ENCODE results near the gene RAPGEF1.

RAPGEF1 gene

DNA sequence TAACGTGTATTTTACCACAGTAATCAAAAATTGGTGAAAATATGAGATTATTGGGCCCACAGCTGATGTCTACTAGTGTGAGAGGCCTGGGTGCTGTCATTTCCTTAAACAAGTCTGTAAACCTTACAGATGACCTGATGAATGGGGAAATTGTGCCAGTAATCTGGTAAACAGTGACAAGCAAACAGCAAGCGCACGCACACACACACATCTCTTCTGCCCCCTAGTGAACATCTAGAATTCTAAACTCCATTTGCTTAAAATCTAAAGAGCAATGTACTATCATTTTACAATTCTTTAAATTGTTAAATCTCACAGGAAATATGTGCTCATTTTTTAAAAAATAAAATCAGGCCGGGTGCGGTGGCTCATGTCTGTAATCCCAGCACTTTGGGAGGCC is 7.5 kb upstream of the RAPGEF1 start:
- DNase-seq (ENCODE audit: low read depth) = no peak

DNA sequence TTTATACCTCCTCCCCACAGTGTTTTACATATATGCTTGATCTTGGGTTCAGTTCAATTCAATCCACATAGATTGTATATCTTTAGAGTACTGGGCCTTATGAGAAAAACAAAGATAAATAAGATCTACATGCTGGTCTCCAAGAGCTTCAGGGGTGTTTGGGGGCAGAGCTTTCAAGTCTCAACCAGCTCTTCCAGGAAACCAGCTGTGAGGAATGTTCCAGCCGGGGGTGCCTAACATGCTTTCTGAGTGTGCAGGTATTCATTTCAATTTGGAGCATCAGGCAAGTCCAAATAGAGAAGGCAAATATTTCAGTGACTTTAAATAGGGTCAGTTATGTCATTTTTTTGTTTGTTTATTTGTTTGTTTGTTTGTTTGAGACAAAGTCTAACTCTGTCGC is 5.7 kb upstream of the RAPGEF1 start:
- no peak for DNase-seq (ENCODE audit: low read depth)

DNA sequence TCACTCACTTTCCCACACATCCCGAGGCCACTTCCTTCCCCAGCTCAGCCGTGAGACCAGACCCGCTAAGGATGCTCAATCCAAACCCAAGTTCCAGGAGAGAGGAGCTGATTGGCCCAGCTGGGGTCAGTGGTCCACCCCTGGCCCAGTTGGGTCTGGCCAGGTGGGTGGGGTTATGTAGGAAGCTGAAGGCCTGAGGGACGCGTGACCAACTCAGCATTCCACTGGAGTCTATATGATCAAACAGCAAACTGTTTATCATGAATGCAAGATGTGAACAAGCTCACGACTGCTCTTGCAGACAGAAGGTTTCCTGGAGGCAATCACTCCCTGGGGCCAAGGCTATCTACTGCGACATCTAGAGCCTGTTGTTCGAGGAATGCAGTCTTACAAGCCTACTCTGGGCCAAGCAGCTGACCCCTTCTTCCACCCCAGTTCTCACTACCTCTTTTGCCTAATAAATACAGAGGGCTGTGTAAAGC is 4.9 kb upstream of the RAPGEF1 start:
- no peak for DNase-seq (ENCODE audit: low read depth)

DNA sequence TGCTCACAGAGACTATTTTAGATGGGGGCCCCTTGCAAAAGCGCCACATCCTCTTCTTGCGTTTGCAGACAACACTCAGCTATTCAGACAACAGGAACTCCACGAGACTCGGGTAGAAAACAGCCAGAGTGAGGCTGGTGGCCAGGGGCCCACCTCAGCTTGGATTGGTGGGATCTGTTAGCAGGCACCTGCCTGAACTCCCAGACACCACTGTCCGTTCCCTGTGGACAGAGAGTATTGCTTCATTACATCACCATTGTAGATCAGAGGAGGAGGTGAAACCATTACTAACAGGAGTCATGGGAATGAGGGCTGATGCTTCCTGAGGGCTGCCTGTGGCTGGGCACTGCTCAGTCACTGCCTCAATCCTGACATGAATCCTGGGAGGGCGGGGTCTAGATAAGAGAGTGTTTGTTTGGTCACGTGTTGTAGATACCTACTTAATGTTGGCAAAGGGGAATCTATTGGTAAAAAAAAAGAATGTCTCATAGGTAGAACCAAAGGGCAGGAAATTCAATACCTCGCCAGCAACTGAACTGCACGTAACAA is 4.4 kb upstream of the RAPGEF1 start:
- no peak for DNase-seq (ENCODE audit: low read depth)

DNA sequence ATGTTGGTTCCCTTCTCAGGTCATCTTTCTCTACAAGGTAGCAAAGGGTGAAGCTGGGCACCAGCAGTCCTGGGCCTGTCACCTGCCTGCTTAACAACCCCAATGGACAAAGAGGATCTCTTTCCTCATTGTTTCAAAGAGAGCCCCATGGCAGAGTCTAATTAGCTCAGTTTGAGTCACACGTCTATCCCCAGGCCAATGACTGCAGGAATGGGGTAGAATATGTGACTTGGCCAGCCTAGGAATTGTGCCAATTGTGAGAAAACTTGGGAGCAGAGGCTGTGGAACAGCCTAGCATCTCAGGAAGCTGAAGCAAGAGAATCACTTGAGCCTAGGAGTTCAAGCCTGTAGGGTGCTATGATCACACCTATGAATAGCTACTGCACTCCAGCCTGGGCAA is 3.6 kb upstream of the RAPGEF1 start:
- DNase-seq (ENCODE audit: low read depth) = no peak

GRCh38 chr9:131743096-131743495 is 3.2 kb upstream of the RAPGEF1 start:
- no peak for DNase-seq (ENCODE audit: low read depth)

- DNase-seq (ENCODE audit: low read depth) = no peak
Observed at GRCh38 chr9:131740898-131741297, 1.0 kb upstream of the RAPGEF1 start.

DNA sequence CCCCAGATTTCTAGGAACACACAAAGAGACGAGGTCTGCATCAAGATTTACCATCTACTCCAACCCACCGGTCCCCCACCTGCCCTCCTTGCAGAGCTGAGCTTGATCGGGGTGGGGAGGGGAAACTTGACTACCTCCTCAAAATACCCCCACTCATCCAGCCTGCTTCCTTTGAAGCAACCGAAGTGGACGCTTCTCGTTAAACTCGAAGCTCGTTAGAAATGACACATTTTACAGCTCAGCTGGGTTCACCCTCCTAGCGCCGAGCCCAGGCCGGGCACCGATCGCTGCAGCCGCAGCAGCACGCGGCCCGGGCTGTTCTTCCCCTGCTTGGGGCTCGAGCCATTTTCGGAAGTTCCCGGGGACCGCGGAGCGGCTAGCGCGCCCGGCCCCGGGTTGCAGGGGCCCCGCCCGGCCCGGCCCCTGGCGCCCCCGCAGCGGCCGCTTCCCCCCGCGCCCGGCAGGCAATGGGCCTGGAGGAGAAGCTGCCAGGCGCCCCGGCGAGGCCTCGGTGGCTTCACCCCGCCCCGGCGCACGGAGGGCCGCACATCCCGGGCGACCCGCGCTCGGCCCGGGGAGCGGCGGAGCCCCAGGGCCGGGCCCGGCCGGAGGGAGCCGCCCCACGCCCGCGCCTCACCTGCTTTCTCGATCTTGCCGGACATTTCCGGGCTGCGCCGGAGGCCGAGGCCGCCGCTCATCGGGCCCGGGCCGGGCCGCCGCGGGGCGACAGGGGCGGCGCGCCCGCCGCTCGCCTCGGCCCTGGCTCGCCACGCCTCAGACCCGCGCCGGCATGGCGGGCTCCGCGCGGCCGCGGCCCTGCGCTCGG is 530 bp downstream of the RAPGEF1 start:
- peak; percentile 25 for DNase-seq (ENCODE audit: low read depth)

DNA sequence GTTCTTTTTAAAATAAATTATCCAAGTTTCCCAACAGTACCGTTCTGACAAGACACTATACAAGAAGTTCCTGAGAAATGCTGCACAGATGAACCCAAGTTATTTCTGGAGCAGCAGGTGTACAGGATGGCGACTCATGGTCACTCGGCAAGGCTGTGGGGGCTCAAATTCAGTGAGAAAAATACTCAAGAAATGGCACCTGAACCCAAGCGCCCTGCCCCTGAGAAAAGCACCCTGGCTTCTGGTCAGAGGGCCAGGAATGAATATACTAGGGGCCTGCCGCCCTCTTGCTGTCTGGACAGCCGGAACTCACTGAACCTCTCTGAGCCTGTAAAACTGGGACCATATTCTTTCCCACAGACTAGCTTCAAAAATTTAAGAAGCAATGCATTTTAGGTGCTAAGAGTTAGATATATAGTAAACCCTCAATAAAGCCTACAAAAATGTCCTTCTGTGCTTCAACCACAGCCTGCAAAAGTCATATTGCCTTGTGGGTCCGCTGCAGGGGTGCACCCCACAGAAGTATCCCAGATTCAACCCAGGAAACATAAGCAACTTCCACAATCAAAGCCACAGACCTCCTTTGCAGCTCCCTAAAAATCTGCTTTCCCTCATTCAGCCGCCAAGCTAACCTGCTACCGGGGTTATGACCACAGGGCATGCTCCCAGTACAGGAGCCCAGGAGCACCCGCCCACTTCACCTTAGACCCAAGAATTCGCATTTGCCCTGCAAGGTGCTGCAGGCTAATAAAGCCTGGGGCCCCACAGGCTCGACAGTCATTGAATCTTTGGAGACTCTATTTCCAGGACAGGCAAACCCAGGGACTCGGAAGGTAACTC is 1.4 kb downstream of the RAPGEF1 start:
- no peak for DNase-seq (ENCODE audit: low read depth)

DNA sequence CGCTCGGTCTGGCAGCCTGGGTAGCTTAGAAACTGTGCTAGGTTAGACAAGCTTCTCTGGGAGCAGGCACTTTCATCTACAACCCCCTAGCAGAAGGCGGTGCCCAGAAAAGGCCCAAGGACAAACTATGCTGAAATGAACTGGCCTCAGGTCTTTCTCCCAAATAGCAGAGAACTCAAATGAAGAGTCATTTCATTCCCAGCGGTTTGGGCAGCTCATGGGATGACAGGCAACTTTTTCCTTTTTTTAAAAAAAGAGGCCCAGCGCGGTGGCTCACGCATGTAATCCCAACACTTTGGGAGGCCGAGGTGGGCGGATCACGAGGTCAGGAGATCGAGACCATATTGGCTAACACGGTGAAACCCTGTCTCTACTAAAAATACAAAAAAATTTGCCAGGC is 2.5 kb downstream of the RAPGEF1 start:
- DNase-seq (ENCODE audit: low read depth) = no peak

DNA sequence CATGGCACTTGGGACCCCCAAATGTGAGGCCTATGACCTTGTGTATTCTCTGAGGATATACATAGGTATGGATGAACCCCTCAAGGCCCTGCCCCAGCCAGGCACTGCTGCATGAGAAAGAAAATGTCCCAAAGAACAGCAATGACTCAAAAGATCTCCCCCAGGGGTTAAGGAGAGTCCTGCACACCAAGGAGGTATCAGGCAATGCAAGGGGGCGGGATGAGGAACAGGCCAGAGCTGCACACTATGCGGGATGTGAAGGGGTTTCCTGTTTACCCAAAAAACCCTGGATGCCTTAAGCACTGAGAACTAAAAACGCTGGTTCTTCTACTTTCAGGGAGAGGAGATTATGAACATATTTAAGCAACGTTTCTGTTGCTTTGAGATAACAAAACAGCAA is 3.4 kb downstream of the RAPGEF1 start:
- DNase-seq (ENCODE audit: low read depth) = no peak

DNA sequence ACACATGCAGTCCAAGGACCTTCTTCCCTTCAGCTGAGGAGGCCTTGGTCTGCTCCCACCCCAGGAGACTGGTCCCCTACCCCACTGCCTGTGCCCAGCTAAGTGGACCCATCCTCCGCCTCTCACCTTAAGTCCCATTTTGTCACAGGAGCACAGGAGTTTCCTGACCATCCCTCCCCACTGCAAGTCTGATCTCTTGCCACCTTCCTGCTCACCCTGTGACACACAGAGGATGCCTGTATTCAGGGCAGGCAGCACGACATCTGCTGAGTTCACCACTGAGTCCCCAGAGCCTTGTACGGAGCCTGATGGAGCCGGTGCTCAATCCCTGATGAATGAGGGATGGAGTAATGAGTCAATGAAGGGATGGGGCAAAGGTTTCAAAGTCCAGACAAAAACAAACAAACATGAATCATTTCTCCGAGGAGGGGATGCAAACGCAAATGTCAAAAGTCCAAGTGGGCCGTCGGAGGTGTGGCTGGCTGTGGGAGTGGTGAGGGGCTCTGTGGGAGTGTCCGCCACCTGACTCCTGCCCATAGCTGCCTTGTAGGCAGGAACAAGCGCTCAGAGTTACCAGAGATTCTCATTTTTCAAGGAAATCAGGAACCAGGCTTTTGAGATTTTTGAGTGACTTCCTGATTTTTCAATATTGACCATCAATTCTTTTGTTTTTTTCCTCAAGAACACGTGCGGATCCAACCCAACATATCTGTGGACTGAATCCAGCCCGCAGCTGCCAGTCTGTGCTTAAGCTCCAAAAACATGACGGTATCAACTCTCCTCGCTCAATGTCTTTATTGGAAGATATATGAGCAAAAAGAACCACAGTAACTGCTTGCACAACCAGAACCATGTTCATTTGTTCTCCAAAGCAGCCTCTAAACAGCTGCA is 4.4 kb downstream of the RAPGEF1 start:
- no peak for DNase-seq (ENCODE audit: low read depth)

GRCh38 chr9:131734781-131735180 is 5.1 kb downstream of the RAPGEF1 start:
- DNase-seq (ENCODE audit: low read depth) = no peak

DNA sequence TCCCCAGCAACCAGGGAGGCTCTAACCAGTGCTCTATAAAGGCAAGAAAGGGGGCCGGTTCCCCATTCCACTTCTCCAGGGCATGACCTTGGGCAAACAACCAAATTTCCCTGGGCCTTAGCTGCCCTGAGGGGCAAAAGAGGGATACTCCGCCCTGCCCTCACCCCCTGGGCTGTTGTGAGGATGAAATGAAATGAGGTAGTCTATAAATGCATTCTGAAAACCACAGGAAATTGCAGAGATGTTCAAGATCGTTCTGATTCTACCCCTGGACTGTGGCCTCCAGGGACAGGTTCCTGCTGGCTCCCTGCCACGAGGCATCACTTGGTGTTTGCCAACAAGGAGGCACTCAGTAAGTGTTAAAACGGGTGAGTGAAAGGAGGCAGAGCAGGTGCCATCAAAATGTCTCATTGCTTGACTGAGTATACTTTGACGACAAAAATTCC is 5.7 kb downstream of the RAPGEF1 start:
- no peak for DNase-seq (ENCODE audit: low read depth)

GRCh38 chr9:131733541-131734061 is 6.3 kb downstream of the RAPGEF1 start:
- DNase-seq (ENCODE audit: low read depth) = no peak

- DNase-seq (ENCODE audit: low read depth) = no peak
Observed at GRCh38 chr9:131732636-131733289, 7.1 kb downstream of the RAPGEF1 start.

DNA sequence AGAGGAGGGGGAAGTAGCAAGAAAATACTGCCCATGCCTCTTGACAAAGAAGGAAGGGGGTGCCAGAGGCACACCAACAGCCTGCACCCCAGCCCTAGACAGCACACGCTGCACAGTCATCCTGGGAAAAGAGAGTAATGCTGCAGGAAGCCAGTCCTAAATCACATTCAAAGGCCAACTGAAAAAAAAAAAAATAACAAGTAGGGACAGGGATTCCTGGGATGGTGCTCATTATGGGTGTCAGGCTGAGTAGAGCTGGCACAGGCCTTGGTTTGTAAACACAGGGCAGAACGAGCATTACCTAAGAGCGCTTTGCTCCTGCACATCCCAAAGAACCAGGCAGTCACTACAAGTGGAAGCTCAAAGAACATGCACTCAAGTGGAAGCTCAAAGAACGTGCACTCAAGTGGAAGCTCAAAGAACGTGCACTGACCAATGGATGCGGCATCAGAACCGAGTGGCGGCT is 7.8 kb downstream of the RAPGEF1 start:
- no peak for DNase-seq (ENCODE audit: low read depth)

DNA sequence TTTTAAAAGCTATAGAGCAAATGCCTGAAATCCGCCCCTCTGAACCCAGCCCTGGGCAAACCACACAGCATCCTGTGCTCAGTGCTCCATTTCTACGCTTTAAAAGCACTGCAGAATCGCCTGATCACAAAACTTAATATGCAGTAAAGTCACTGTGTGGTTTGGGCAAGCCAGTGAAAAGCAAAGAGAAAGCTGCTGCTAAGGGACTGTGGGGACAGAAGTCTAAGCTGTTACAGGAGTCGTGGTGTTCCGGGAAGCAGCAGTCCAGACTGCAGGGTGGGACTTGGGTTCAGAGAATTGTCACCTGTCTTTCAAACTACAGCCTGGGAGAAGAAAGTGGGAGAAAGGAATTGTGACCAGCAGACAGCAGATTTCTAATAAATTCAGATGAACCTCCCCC is 8.2 kb downstream of the RAPGEF1 start:
- DNase-seq (ENCODE audit: low read depth) = no peak

DNA sequence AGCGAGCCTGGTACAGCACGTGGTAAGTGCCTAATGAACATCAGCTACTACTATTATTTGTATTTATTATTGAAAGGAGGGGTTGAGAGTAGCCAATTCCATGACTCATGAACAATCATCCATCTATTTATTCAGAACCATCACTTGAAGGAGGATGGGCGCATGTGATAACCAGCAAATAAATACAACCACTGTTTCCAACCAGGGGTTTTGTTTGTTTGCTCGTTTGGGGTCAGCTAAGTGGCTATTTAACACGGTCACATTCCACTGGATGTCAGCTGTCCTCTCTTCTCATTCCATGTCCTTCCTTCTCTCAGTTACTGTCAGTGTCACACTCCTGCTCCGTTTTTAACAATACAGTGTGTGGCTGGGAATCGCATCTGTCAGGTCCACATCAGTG is 8.6 kb downstream of the RAPGEF1 start:
- no peak for DNase-seq (ENCODE audit: low read depth)

- no peak for DNase-seq (ENCODE audit: low read depth)
Observed at GRCh38 chr9:131728961-131729360, 10.9 kb downstream of the RAPGEF1 start.

GRCh38 chr9:131728546-131728910 is 11.3 kb downstream of the RAPGEF1 start:
- no peak for DNase-seq (ENCODE audit: low read depth)

All from stimulated activated CD8-positive, alpha-beta memory T cell treated with anti-CD3 and anti-CD28 coated beads, Interleukin-15, amount 100 ng/mL, for 24 hours (primary cell).